Measurements from ENCODE around the gene CERK. TPM values are rescaled to one million over a fixed set of nuclear protein-coding genes. Genes with fewer than 3 reads are reported as not detected.
A peak's percentile ranks its signal among the peaks of the same experiment; 100 is the strongest.

The CERK gene
- total and polyA plus RNA-seq, 2 of the 13 experiments (the other 11 are each of a cell fraction or from before 2014, with no cell fraction given), result 40.3 to 41.9 TPM

DNA sequence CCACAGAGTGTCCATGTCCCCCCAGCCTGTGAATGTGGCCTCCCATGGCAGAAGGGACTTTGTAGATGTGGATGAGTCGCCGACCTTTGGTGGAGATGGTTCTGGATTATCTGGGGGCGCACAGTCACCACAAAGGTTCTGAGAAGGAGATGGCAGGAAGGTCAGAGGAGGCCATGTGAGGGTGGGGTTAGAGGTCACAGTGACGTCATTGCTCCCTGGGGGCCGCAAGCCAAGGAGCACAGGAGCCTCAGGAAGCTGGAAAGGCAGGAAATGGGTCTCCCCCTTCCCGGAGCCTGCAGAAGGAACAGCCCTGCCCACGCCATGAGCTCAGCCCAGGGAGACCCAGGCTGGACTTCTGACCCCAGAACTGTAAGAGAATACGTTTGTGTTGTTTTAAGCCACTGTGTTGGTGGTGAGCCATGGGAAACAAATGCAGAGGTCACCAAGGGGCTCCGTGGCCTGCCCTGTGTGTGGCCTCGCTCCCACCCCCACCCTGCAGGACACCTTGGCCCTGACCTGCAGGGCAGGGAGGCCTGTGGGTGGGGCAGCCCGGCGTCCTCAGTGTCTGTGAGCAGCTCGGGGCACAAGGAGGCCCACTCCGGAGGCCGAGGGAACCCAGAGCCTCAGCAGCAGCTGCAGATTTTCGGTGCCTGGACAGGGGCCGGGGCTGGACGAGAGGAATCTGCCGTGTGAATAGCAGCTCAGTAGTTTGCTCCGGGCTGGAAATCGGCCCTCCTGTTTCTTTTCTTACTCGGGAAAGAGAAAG lies 85.8 kb downstream of the CERK start (continued):
- TF ChIP-seq ZZZ3 (CRISPR knock-in tag; IDR thresholded peaks at IDR 0.05; ENCODE audit: borderline replicate concordance) (no peak; the same call in 1 of the 2 replicates), ZNF879 (CRISPR knock-in tag; IDR thresholded peaks at IDR 0.05) (no peak), TEF (CRISPR knock-in tag; IDR thresholded peaks at IDR 0.05) (no peak), SAFB2 (CRISPR knock-in tag; IDR thresholded peaks at IDR 0.05; ENCODE audit: borderline replicate concordance, low read depth) (0 out of 2 replicates have a peak, but pooled peaks have one; percentile 49), ZNF574 (CRISPR knock-in tag; IDR thresholded peaks at IDR 0.05) (0 out of 2 replicates have a peak, but pooled peaks have one; percentile 0), ZBTB8A (CRISPR knock-in tag; IDR thresholded peaks at IDR 0.05; ENCODE audit: borderline replicate concordance, low read depth) (no peak), NONO (IDR thresholded peaks at IDR 0.05) (no peak), NONO (CRISPR knock-in tag; conservative IDR thresholded peaks at IDR 0.05) (no peak), ZBTB10 (CRISPR knock-in tag; IDR thresholded peaks at IDR 0.05; ENCODE audit: borderline replicate concordance) (no peak), ZNF550 (CRISPR knock-in tag; IDR thresholded peaks at IDR 0.05; ENCODE audit: borderline replicate concordance) (no peak), HIVEP1 (CRISPR knock-in tag; IDR thresholded peaks at IDR 0.05) (peak; percentile 73), FLYWCH1 (CRISPR knock-in tag; IDR thresholded peaks at IDR 0.05) (no peak), PAWR (CRISPR knock-in tag; IDR thresholded peaks at IDR 0.05; ENCODE audit: borderline replicate concordance) (no peak), ZNF251 (CRISPR knock-in tag; IDR thresholded peaks at IDR 0.05) (no peak), XBP1 (CRISPR knock-in tag; IDR thresholded peaks at IDR 0.05) (no peak)
- TF ChIP-seq, protein P1, sequence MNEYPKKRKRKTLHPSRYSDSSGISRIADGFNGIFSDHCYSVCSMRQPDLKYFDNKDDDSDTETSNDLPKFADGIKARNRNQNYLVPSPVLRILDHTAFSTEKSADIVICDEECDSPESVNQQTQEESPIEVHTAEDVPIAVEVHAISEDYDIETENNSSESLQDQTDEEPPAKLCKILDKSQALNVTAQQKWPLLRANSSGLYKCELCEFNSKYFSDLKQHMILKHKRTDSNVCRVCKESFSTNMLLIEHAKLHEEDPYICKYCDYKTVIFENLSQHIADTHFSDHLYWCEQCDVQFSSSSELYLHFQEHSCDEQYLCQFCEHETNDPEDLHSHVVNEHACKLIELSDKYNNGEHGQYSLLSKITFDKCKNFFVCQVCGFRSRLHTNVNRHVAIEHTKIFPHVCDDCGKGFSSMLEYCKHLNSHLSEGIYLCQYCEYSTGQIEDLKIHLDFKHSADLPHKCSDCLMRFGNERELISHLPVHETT (CRISPR knock-in tag; conservative IDR thresholded peaks at IDR 0.05), result no peak
- TF ChIP-seq, protein P2, sequence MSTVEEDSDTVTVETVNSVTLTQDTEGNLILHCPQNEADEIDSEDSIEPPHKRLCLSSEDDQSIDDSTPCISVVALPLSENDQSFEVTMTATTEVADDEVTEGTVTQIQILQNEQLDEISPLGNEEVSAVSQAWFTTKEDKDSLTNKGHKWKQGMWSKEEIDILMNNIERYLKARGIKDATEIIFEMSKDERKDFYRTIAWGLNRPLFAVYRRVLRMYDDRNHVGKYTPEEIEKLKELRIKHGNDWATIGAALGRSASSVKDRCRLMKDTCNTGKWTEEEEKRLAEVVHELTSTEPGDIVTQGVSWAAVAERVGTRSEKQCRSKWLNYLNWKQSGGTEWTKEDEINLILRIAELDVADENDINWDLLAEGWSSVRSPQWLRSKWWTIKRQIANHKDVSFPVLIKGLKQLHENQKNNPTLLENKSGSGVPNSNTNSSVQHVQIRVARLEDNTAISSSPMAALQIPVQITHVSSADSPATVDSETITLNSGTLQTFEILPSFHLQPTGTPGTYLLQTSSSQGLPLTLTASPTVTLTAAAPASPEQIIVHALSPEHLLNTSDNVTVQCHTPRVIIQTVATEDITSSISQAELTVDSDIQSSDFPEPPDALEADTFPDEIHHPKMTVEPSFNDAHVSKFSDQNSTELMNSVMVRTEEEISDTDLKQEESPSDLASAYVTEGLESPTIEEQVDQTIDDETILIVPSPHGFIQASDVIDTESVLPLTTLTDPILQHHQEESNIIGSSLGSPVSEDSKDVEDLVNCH (CRISPR knock-in tag; IDR thresholded peaks at IDR 0.05), result no peak

Data from HepG2 (cell line).